Neural progenitor cell (in vitro differentiated cells): ENCODE data around the gene STAM2. TPM values are rescaled to one million over a fixed set of nuclear protein-coding genes. Genes with fewer than 3 reads are reported as not detected.
"Not testable (repeated sequence)": the region's sequence is repeated elsewhere in the genome, so short reads cannot be mapped to it uniquely, and the experiment has no call there.

ENCODE experiments used
- DNase-seq: peaks from one replicate; pipeline ENCODE4 v3.0.0-alpha.2; 2016; ENCODE audit warnings: low spot score
- H2AFZ ChIP-seq: fragments of 200-600 bp; sonication (generic); replicated peaks from 2 replicates; pipeline ENCODE4 v1.6.1; 2016; ENCODE audit warnings: antibody characterized with exemption
- H3F3A ChIP-seq: fragments of 200-600 bp; sonication (generic); 2 replicates; pipeline ENCODE4 v1.6.1; 2016; ENCODE audit warnings: antibody characterized with exemption, low read depth
- H3K27ac ChIP-seq: fragments of 200-600 bp; sonication (generic); 2 replicates; pipeline ENCODE4 v1.5.1; 2016; ENCODE audit warnings: mild to moderate bottlenecking
- H3K27me3 ChIP-seq: fragments of 200-600 bp; sonication (generic); 2 replicates; pipeline ENCODE4 v1.6.1; 2016; ENCODE audit warnings: mild to moderate bottlenecking, moderate library complexity
- H3K36me3 ChIP-seq: fragments of 200-600 bp; sonication (generic); 2 replicates; pipeline ENCODE4 v1.5.1; 2016
- H3K4me1 ChIP-seq: fragments of 200-600 bp; sonication (generic); 2 replicates; pipeline ENCODE4 v1.6.1; 2016; ENCODE audit warnings: mixed run types
- H3K4me2 ChIP-seq: fragments of 200-600 bp; sonication (generic); 2 replicates; pipeline ENCODE4 v1.6.1; 2016
- H3K4me3 ChIP-seq: fragments of 200-600 bp; sonication (generic); 2 replicates; pipeline ENCODE4 v1.5.1; 2016
- H3K79me2 ChIP-seq: fragments of 200-600 bp; sonication (generic); 2 replicates; pipeline ENCODE4 v1.6.1; 2016; ENCODE audit warnings: low read depth
- H3K9ac ChIP-seq: fragments of 200-600 bp; sonication (generic); 2 replicates; pipeline ENCODE4 v1.6.1; 2016
- H3K9me3 ChIP-seq: fragments of 200-600 bp; sonication (generic); 2 replicates; pipeline ENCODE4 v1.5.1; 2016; ENCODE audit warnings: low read depth
- H4K20me1 ChIP-seq: fragments of 200-600 bp; sonication (generic); 2 replicates; pipeline ENCODE4 v1.6.1; 2016; ENCODE audit warnings: low read depth
- H3K27ac Mint-ChIP-seq: 3 replicates; pipeline ENCODE4 v1.8.0; 2021; ENCODE audit warnings: mixed read lengths
- H3K27me3 Mint-ChIP-seq: 2 replicates; pipeline ENCODE4 v1.8.0; 2022; ENCODE audit warnings: low read depth, mild to moderate bottlenecking, inconsistent platforms, moderate library complexity, mixed read lengths; ENCODE audit not compliant: insufficient read depth
- H3K36me3 Mint-ChIP-seq: 3 replicates; pipeline ENCODE4 v1.8.0; 2021; ENCODE audit warnings: mixed read lengths
- H3K4me1 Mint-ChIP-seq: 3 replicates; pipeline ENCODE4 v1.8.0; 2021; ENCODE audit warnings: mixed read lengths
- H3K4me3 Mint-ChIP-seq: 3 replicates; pipeline ENCODE4 v1.8.0; 2021; ENCODE audit warnings: mild to moderate bottlenecking, moderate library complexity, mixed read lengths
- H3K9me3 Mint-ChIP-seq: 3 replicates; pipeline ENCODE4 v1.8.0; 2020; ENCODE audit warnings: mixed read lengths
- CTCF ChIP-seq: fragments of 200-600 bp; sonication (generic); IDR thresholded peaks from 2 replicates; pipeline ENCODE4 v1.5.1; 2017; ENCODE audit warnings: antibody characterized with exemption, mild to moderate bottlenecking
- EZH2 ChIP-seq: fragments of 200-600 bp; sonication (generic); IDR thresholded peaks from 2 replicates; pipeline ENCODE4 v1.6.1; 2017; ENCODE audit warnings: antibody characterized with exemption, mild to moderate bottlenecking, moderate library complexity
- EZH2phosphoT487 ChIP-seq: fragments of 200-600 bp; sonication (generic); IDR thresholded peaks from 2 replicates; pipeline ENCODE4 v1.6.1; 2017; ENCODE audit warnings: antibody characterized with exemption
- total RNA-seq: library from RNA; depleted of rRNA; stranded (reverse); fragments of >200 nt; gene quantifications from 2 replicates; pipeline ENCODE4 v1.2.3, GENCODE V29; 2015; ENCODE audit warnings: low replicate concordance

The STAM2 gene
- total RNA-seq, 1 donor from 2014 or later, result 16.8 TPM

- H3K4me1 Mint-ChIP-seq, result peaks cover 2% of the 10 kb centered on the region
- no peak overlapping the region for H3K4me3 Mint-ChIP-seq
- Histone ChIP-seq H3K27me3 (no peaks in the 10 kb centered on the region), H3K4me3 (no peak overlapping the region), H3K9me3 (no peaks in the 10 kb centered on the region), H3K4me1 (no peaks in the 10 kb centered on the region), H4K20me1 (no peaks in the 10 kb centered on the region), H3K9ac (no peak overlapping the region), H2AFZ (no peak overlapping the region), H3K4me2 (no peak overlapping the region), H3K79me2 (no peaks in the 10 kb centered on the region), H3K27ac (no peak overlapping the region), H3K36me3 (no peaks in the 10 kb centered on the region), H3F3A (no peaks in the 10 kb centered on the region)
- H3K9me3 Mint-ChIP-seq, result no peaks in the 10 kb centered on the region
- H3K27me3 Mint-ChIP-seq, result no peaks in the 10 kb centered on the region
- TF ChIP-seq EZH2phosphoT487 (no peak), EZH2 (no peak), CTCF (no peak)
- no peaks in the 10 kb centered on the region for H3K36me3 Mint-ChIP-seq
- no peak overlapping the region for H3K27ac Mint-ChIP-seq
- no peak for DNase-seq
Measured at GRCh38 chr2:152122161-152122560, 53.4 kb downstream of the STAM2 start.

GRCh38 chr2:152120430-152120829 lies 55.1 kb downstream of the STAM2 start:
- Histone ChIP-seq H3F3A (no peaks in the 10 kb centered on the region), H3K27me3 (no peaks in the 10 kb centered on the region), H2AFZ (no peak overlapping the region), H4K20me1 (no peaks in the 10 kb centered on the region), H3K27ac (no peak overlapping the region), H3K4me3 (no peak overlapping the region), H3K79me2 (no peaks in the 10 kb centered on the region), H3K4me2 (no peak overlapping the region), H3K4me1 (no peaks in the 10 kb centered on the region), H3K9ac (no peak overlapping the region), H3K9me3 (no peaks in the 10 kb centered on the region), H3K36me3 (no peaks in the 10 kb centered on the region)
- Mint-ChIP-seq H3K36me3 (no peaks in the 10 kb centered on the region), H3K4me1 (no peaks in the 10 kb centered on the region), H3K27me3 (peaks cover 2% of the 10 kb centered on the region), H3K9me3 (no peaks in the 10 kb centered on the region), H3K27ac (no peak overlapping the region), H3K4me3 (no peak overlapping the region)
- TF ChIP-seq CTCF (no peak), EZH2 (no peak), EZH2phosphoT487 (no peak)
- DNase-seq, result no peak

GRCh38 chr2:152115952-152116351 lies 59.6 kb downstream of the STAM2 start:
- no peaks in the 10 kb centered on the region for H3K9me3 Mint-ChIP-seq
- no peaks in the 10 kb centered on the region for H3K27me3 ChIP-seq
- no peak overlapping the region for H3K9ac ChIP-seq
- TF ChIP-seq CTCF (peak; percentile 16), EZH2 (no peak)
- H3K9me3 ChIP-seq, result no peaks in the 10 kb centered on the region
- H4K20me1 ChIP-seq, result no peaks in the 10 kb centered on the region
- H3K36me3 ChIP-seq, result no peaks in the 10 kb centered on the region
- no peaks in the 10 kb centered on the region for H3K79me2 ChIP-seq
- no peak overlapping the region for H3K4me3 ChIP-seq
- H2AFZ ChIP-seq, result no peak overlapping the region
- H3K27ac ChIP-seq, result no peak overlapping the region
- no peak overlapping the region for H3K4me3 Mint-ChIP-seq
- no peak overlapping the region for H3K4me2 ChIP-seq
- H3K36me3 Mint-ChIP-seq, result no peaks in the 10 kb centered on the region
- H3F3A ChIP-seq, result no peaks in the 10 kb centered on the region
- H3K4me1 ChIP-seq, result no peaks in the 10 kb centered on the region
- peaks cover 4% of the 10 kb centered on the region for H3K27me3 Mint-ChIP-seq
- DNase-seq, result no peak
- H3K4me1 Mint-ChIP-seq, result no peaks in the 10 kb centered on the region
- peak overlapping the region; percentile 17 for H3K27ac Mint-ChIP-seq

- Histone ChIP-seq H3K27me3 (no peaks in the 10 kb centered on the region), H3K9me3 (no peaks in the 10 kb centered on the region), H2AFZ (no peak overlapping the region), H3F3A (no peaks in the 10 kb centered on the region), H3K36me3 (no peaks in the 10 kb centered on the region), H3K4me3 (no peak overlapping the region), H3K4me2 (no peak overlapping the region), H3K79me2 (no peaks in the 10 kb centered on the region), H4K20me1 (no peaks in the 10 kb centered on the region), H3K9ac (no peak overlapping the region), H3K4me1 (no peaks in the 10 kb centered on the region), H3K27ac (no peak overlapping the region)
- Mint-ChIP-seq H3K36me3 (no peaks in the 10 kb centered on the region), H3K4me1 (no peaks in the 10 kb centered on the region), H3K27me3 (peaks cover 4% of the 10 kb centered on the region), H3K27ac (no peak overlapping the region), H3K4me3 (no peak overlapping the region), H3K9me3 (no peaks in the 10 kb centered on the region)
- TF ChIP-seq EZH2phosphoT487, result no peak
- no peak for TF ChIP-seq EZH2
- no peak for DNase-seq
Measured at GRCh38 chr2:152114366-152114765, 61.2 kb downstream of the STAM2 start.

- not testable (repeated sequence) for H3K4me3 Mint-ChIP-seq, H3K36me3 Mint-ChIP-seq
Measured at GRCh38 chr2:152107140-152107539, 68.4 kb downstream of the STAM2 start.

More at GRCh38 chr2:152107140-152107539, 68.4 kb downstream of the STAM2 start:
- H3F3A ChIP-seq, H3K36me3 ChIP-seq, H3K4me2 ChIP-seq, H3K4me3 ChIP-seq, H3K4me1 ChIP-seq, H3K27ac Mint-ChIP-seq, H3K27me3 Mint-ChIP-seq, H3K4me1 Mint-ChIP-seq, H2AFZ ChIP-seq, H3K79me2 ChIP-seq, H3K9me3 Mint-ChIP-seq, H3K9me3 ChIP-seq, H3K27ac ChIP-seq, H4K20me1 ChIP-seq, DNase-seq, H3K27me3 ChIP-seq, H3K9ac ChIP-seq: not testable (repeated sequence)
